GM19193 (cell line): ENCODE data around the gene ZSWIM6.

Source experiments
- POLR2A ChIP-seq: IDR thresholded peaks from 4 replicates; pipeline ENCODE4 v1.6.1; 2011; ENCODE audit not compliant: insufficient read depth, insufficient read length; ENCODE audit errors: extremely low read depth

The ZSWIM6 gene

GRCh38 chr5:61319388-61320146 is 12.5 kb upstream of the ZSWIM6 start:
- TF ChIP-seq POLR2A, result no peak

GRCh38 chr5:61320860-61321259 is 11.2 kb upstream of the ZSWIM6 start:
- TF ChIP-seq POLR2A, result no peak

GRCh38 chr5:61321669-61322068 is 10.4 kb upstream of the ZSWIM6 start:
- TF ChIP-seq POLR2A, result no peak

GRCh38 chr5:61322738-61323725 is 9.0 kb upstream of the ZSWIM6 start:
- no peak for TF ChIP-seq POLR2A

- no peak for TF ChIP-seq POLR2A
These were observed 4.0 kb upstream of the ZSWIM6 start for GRCh38 chr5:61327760-61328753.

GRCh38 chr5:61328791-61329549 is 3.1 kb upstream of the ZSWIM6 start:
- TF ChIP-seq POLR2A, result no peak

- no peak for TF ChIP-seq POLR2A
These were observed 2.4 kb upstream of the ZSWIM6 start for GRCh38 chr5:61329550-61330128.

GRCh38 chr5:61330341-61330844 is 1.7 kb upstream of the ZSWIM6 start:
- TF ChIP-seq POLR2A, result no peak

- TF ChIP-seq POLR2A, result no peak
These were observed 1.1 kb upstream of the ZSWIM6 start for GRCh38 chr5:61330845-61331406.

GRCh38 chr5:61332358-61332749 is 296 bp downstream of the ZSWIM6 start:
- TF ChIP-seq POLR2A, result no peak

- no peak for TF ChIP-seq POLR2A
These were observed 828 bp downstream of the ZSWIM6 start for GRCh38 chr5:61332851-61333320.

GRCh38 chr5:61333321-61333953 is 1.4 kb downstream of the ZSWIM6 start:
- TF ChIP-seq POLR2A, result no peak
